GM19238 (cell line): ENCODE measurements around the gene CHAF1A.

Source experiments
- DNase-seq: peaks from one replicate; pipeline ENCODE4 v3.0.0; 2011; ENCODE audit warnings: low spot score; ENCODE audit not compliant: insufficient read length

Gene CHAF1A

DNA sequence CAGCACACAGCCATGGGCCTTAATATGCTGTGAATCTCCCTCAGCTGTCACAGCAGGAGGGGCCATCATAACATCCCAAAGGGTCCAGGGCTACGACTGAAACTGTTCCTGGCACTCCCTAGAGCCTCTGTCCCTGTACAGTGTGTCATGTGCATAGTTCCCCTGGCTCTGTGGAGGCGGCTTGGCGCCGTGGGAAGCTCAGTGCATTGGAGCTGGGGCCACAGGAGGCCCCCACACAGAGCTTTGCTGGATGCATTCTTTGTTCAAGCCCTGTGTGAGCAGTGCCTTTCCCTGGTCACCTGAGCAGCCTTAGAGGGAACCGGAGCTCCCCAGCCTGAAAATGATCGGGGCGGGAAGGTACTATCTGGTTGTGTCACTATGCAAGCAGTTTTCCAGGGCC, 33.8 kb downstream of the CHAF1A start:
- no peak for DNase-seq

DNA sequence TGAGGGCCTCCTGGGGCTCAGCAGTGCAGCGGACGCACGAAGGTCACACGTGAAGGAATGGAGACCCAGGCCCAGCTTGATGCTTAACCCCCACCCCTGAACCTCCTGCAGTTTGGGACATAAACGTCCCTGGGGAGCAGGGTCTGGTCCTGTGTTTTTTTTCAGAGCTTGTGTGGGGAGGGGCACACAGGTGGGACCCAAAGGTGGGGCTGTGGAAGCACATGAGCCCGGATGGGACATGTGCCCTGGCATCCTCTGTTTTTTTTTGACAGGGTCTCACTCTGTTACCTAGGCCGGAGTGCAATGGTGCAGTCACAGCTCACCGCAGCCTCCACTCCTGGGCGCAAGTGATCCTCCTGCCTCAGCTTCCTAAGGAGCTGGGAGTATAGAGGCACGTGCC, 34.7 kb downstream of the CHAF1A start:
- no peak for DNase-seq

DNA sequence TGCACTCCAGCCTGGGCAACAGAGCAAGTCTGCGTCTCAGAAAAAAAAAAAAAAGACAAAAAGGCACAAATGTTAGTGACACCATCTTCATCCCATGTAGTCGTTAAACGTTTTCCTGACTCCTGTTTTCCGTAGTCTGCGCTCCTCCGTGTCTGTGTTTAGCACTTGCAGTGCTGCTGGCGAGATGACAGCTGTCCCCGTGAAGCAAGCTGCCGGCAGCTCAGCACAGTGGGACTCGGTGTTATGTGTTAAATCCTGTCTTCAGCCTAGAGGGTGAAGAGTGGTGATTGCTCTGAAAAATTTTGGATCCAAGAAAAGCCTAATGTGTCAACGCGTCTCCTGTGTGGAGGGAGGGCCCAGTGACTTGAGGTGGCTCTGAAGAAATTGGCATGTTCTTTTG, 36.8 kb downstream of the CHAF1A start:
- DNase-seq: no peak

DNA sequence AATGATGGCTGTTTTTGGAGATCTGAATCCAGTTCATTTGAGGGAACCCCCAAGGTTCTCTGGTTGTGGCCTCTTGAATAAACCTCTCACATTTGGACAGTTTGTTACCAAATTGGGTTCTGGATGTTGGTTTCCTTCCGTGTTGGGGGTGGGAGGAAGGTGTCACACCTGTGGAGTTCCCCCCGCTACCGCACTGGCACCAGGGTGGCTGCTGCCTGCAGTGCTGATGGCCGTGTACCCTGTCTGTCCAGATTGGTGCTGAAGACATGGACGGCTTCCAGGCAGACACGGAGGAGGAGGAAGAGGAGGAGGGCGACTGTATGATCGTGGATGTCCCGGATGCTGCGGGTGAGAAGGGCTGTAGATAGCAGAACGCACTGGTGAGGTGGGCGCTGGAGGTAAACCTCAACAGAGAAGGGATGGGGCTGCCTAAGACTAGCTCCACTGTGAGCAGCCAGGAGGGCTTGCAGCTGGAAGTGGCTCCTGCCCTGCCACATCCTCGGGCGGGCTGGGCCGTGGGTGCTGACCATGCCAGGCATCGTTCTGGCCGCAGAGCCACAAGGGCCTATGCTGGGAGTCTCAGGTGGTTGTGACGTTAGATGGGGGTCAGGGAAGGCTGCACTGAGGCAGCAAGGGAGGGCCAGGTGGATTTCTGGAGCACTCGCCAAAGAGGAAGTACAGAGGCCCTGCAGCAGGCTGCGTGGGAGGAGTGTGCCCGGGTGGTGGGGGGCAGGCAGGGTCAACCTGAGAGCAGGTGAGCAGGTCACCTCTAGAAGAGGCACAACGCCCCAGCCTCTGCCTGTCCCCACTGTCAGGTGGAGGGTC, 39.8 kb downstream of the CHAF1A start:
- DNase-seq: no peak

DNA sequence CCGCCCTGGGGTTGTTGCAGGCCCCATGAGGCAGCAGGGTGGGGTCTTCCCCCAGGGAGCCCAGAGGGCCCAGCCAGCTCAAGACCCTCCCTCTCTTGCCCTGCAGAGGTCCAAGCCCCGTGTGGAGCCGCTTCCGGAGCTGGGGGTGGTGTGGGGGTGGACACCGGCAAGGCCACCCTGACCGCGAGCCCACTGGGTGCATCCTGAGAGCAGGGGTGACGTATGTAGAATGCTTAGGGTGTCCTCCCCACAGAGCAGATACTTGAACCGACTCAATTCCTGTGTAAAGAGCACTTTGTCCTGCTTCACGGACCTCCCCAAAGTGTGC, 40.3 kb downstream of the CHAF1A start:
- DNase-seq: no peak

DNA sequence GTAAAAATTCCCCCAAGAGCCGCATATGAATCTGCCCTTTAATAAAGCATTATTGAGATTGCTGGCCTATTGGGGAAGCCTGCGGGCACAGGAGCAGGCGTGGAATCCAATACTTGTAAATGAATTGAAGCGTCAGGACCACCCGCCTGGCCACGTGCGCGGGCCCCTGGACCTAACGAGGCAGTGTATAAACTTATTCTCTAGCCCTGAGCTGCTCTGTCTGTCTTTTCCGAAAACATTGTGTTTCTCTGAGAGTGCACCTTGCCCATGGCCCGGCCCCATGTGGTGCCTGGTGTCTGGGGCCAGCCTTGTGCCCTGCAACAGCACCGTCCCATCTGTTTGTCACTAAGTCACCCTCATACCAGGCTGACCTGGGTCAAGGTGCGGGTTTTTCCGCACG, 40.7 kb downstream of the CHAF1A start:
- no peak for DNase-seq

DNA sequence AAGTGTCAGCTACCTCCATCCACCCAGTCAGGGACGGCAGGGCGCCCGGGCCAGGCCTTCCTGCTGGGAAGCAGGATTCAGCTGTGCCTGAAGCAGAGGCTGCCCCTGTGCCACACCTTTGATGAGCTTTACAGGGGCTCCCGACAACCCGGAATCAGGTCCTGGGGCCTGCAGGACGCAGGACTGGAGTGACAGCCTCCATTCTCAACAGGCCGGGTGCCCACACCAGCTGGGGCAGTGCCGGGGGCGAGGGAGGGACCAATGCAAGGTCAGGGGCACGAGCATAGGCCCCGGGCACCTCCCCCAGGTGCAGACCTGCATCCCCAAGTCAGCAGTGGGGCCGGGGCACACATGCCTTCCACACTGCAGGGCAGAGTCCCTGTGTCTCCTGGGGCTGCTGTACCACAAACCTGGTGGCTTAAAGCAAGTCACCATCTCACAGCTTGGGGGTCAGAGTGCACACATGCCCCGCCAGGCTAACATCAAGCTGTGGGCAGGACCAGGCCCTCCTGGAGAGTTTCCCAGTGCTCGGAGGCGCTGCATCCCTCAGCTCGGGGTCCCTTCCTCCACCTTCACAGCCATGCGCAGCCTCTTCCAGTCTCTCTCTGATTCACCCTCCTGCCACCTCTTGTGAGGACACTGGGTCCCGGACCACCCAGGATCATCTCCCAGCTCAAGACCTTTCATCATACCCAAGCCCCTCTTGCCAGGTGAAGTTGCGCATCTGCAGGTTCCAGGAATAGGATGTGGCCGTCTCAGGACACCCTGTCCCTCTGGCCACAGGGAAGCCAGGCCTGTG, 41.7 kb downstream of the CHAF1A start:
- DNase-seq: no peak

DNA sequence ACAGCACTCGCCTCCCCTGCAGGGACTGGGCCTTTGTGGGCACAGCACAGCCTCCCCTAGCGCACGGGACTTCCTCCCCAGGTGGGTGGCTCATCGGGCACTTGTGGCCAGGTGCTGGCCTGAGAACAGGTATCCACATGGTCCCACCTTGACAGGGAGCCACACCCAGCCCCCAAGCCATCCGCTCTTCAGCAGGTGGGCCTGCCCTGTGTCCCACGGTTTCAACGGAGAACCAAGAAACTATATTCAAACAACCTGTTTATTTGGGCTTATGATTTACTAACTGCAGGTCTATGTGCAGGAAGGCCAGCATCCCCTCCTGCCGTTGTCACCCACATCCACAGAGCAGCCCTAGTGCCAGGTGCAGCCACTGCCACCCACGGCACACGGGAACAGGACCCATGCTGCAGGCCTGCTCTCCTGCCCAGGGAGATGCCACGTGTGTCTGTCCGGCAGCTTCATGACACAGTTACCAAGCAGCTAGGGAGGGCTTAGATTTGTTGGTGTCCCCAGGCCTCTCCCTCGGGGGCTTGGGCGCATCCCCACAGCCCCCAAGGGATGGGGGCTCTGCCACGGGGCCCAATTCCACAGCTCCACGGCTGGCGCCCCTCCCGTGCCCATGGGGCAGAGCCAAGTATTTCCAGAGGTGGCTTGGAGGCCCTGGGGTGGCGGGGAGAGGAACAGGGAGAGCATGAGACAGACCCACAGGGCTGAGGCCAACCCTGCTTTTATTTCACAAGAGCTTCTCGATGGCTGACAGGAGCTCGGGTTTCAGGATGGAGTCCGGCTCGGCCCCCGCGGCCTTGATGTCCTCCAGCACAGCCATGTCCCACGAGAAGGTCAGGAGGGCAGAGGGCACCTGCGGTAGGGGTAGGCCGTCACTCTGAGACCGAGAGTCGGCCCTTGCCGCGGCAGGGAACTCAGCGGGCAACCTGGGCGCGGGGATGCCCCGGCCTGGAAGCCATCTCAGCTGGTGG, 42.6 kb downstream of the CHAF1A start:
- no peak for DNase-seq

DNA sequence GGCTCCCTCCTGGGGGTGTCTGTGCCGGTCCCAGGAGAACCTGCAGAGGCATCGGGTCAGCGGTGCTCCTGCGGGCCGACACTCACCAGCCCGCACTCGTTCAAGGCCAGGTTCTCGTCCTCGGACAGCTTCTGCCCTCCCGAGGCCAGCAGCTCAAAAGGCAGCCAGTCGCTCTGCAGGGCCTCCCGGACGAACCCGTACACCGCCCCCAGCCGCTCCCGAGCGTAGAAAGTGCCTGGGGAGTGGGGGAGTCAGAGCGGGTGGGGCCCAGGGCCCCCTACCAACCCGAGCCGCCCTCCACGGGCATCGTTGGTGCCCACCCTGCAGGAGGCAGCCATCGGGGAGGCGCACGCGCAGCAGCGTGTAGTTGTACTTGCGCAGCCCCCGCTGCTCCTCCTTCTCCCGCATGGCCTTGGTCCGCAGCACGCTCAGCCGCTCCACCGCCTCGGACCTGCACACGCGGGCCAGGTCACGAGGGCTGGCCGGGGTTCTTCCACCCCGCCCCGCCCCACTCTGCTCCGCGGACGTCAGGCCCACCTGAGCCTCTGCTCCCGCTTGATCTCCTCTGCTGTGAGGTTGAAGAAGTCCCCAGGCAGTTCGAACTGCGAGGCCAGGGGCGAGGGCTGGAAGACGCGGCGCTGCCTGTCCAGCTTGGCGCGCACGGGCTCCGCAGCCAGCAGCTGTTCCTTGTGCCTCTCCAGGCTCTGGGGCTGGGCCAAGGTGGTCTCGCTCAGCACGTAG, 43.7 kb downstream of the CHAF1A start:
- no peak for DNase-seq

DNA sequence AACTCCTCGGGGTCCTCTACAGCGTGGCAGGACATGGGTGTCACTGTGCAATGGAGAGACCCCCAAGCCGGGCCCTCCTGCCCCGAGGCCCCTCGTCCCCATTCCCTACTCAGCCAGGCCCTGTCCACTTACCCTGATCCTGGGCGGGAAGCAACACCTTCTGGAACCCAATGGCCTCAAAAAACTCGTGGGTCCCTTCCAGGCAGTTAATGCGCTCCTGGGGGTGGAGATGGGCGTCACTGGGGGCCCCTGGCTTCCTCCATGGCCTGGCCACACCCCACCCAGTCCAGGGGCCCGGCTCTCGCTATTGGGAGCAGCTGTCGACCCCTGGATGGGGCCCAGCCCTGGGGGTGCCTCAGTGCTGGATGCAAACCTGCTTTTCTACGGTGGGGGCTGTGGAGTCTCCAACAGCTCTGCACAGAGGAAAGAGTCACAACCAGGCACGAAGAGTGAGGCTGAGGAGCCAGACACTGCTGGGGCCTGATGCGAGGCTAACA, 44.3 kb downstream of the CHAF1A start:
- DNase-seq: no peak

DNA sequence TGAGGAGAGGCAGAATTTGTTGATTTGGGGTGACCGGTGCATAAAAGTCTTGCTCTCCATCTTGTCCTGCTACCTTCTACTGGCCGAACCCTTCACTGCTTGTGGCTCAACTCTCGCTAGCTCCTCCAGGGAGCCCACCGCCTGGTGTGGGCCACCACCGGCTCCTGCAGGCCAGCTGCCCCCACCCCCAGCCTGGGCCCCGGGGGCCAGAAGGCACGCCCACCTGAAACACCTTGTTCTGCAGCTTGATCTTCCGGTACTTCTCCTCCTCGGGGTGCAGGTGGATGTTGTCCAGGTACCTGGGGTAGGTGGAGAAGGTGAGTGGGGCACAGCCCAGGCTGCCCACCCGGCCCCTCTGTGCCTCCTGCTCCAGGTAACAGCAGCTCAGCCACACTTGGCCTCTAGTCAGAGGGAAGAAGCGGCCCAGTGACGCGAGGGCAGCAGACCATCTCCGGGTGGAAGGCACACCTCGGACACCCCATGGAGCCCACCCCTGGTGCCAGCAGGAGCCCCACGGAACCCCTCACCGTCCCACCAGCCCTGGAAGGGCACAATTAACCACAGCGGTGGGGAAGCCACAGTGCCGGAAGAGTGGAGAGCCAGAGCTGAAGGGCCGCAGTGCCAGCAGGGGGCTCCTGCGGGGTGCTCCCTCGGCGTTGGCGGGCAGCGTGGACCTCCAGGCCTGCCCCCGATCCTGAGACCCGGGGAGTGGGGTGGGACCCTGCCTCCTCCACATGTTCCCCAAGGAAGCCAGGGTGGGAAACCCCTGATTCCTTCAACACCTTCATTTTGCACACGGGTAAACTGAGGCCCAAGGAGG, 45.1 kb downstream of the CHAF1A start:
- DNase-seq: no peak

DNA sequence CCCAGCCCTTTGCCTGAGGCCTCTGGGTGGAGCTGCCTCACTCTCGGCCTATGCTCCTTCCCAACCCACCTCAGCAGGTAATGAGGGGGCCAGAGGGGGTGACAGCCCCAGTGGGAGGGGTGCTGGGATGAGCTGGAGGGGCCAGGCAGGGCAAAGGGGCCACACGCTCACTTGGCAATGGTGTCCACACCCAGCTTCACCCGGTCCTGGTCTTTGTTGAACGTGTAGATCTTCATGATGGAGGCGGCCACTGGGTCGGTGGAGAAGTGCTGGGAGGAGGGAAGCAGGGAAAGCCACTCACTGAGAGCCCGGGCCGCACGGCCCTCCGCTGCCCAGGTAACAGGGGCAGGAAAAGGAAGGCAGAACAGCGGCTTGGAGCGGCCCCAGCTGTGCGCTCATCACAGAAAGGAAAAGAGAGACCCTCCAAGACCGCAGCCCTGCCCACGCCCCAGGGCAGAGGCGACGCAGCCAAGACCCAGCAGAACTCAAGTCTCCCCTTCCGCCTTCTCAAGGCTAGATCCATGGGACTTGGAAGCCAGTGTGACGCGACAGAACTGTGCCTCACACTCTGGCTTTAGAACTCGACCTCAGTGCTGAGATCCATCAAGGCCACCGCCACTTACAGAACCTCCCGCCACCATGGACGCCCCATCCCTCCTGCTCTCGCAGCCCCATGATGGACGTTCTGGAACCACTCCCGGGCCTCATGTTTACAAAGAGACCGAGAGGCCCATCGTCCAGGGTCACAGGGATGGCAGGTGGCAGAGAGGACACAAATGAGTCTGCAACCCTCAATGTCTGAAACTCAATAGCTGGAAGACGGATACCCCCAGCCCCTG, 45.9 kb downstream of the CHAF1A start:
- DNase-seq: no peak

DNA sequence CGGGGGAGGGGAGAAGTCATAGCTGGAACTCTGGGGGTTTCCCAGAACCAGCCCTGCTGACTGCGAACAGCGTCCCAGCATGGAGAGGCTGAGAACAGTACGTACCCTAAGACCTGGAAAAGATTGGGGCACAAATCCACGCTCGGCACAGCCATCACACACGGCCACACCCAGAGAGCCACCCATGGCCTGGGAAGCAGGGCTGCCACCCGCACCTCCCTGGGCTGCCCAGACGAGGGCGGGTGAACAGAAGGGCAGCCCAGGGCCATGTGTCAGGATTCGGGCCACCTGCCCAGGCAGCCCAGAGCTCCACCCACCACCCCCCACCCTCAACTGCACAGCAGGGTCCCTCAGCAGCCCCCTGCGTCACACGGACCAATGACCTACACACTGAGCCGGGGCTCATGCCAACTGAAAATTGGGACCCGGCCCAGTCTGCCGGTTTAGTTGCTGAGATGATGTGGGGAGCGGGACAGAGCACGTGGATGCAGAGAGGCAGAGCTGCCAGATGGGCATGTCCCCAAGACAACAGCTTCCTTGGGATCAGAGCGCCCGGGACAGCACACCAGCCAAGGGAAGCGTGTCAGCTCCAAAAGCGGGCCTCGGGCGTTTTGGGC, 46.7 kb downstream of the CHAF1A start:
- no peak for DNase-seq

DNA sequence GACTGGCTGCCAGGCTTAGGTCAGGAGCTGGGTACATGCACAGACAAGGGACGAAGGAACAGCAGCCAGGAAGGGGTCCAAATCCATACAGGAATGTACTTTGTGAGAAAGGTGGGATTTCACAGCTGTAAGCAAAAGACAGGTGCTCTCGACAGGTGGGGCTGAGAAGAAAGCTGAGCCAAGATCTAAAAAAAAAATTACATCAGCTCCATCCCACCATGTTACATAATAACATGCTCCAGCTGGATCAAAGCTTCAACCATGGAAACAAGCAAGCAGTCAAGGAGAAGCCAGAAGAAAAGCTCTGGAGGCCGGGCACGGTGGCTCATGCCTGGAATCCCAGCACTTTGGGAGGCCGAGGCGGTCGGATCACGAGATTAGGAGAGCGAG, 47.2 kb downstream of the CHAF1A start:
- DNase-seq: no peak

DNA sequence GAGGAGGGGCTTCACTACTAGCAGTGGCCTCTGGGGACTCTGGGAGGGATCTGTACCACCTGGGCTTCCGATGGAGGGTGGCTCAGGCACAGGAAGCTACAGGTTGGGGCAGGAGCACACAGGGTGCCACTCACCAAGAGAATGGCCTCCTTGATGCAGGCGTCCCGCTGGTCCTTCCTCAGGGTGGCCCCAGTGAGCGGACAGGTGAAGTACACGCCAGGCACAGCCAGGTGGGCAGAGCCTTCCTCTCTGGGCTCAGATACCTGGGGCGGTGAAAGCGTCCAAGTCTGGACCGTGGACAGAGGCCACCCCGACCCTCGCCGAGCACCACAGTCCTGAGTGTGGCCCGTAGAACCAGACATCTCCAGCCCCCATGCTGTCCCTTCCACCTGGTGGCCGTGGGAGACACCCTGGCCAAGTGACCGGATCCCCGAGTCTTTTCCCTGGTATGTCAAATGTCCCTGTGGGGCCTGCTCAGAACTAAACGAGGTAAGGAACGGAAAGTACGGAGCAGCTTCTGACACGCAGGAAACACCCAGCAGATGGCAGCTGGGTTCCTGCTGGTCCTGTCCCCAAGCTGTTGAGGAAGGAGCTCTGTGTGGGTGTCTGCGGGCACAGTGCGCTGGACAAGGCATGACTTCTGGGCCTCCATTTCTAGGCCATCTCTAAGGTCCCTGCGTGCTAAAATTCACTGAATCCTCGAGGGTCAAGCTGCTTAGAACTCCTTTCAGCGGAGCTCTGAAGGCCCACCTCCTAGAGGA, 50.0 kb downstream of the CHAF1A start:
- DNase-seq: no peak

DNA sequence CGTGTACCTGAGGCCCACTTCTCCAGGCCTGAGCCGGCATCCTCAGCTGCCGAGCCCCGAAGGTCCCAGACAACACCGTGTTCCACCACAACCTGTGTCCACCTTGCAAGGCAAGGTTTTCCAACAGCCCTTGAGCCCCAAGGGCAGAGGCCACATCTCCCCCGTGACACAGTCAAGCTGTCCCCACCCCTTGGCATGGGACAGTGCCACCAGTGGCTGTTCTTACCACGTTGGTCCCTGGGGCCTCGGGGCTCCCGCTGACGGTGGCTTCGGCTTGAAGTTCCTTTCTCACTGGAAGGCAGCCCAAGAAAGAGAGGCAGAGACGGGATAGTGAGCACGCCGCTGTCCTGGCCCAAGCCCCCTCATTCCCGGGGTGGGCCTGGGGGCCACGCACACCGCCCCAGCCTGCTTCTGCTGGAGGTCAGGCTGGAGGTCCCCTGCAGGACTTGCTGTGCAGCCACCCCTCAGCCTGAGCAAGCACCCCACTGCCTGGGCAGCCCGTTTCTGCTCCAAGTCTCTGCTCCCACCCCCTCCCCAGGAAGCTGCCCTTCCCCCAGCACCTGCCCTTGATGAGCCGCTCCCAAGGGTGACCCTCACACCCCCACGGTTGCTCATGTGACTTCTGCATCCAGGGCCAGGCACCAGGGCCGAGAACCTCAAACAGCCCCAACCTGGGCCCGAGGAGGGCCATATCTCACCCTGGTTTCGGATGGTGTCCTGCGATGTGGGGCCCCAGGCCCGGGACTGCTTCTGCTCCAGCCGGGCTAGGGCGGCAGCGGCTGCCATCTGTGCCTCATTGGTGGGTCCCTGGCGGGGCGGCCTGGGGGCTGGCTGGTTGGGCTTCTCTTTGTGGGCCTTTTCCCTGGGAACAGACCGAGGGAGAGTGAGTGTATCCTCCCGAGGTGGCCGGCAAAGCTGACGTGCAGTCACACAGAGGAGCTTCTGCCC, 51.1 kb downstream of the CHAF1A start:
- no peak for DNase-seq
